Measurements from ENCODE around the gene NCEH1.

Gene NCEH1

DNA sequence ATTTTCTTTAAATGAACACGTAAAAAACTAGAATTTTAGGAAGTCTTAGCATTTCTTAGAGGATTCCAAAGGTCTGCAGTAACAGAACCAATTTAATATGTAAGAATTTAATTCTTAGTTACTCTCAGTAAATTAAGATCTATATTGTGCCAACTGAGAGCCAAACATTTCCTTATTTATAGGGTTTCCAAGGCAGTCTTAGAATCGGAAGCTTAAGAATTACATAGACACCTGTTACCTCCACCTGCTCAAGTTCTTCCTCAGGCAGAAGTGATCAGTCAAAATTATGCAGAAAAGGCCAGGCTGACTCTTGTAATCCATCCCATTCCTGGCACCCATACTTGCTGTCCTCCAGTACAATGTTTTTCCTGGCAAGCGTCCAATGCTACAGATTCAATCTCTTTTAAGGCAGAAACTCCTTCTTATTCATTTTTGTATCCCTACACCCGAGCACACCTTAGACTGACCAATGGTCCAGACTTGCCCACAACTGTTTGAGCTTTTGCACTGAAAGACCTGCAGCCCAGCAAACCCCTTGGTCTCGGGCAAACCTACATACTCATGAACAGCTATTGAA is 64.3 kb downstream of the NCEH1 start:
- peak; percentile 33 for DNase-seq (ENCODE audit: low read depth, low spot score)

DNA sequence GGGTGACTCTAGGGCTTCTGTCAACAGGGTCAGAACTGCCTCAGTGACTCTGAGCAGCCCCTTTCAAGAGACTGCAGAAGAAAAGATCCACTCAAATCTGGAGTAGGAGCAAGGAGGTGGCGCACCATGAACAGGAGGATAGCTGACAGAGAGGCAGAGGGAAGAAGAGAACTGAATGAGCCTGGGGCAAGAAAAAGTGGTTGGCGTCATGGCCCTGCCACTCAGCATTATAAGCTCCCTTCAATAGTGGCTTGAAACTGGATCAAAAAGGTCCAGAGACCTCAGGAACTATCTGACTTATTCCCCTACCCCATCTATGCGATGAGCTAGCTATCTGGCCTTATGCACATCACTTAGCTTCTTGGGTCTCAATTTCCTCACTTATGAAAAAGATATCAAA is 66.6 kb downstream of the NCEH1 start:
- no peak for DNase-seq (ENCODE audit: low read depth, low spot score)

DNA sequence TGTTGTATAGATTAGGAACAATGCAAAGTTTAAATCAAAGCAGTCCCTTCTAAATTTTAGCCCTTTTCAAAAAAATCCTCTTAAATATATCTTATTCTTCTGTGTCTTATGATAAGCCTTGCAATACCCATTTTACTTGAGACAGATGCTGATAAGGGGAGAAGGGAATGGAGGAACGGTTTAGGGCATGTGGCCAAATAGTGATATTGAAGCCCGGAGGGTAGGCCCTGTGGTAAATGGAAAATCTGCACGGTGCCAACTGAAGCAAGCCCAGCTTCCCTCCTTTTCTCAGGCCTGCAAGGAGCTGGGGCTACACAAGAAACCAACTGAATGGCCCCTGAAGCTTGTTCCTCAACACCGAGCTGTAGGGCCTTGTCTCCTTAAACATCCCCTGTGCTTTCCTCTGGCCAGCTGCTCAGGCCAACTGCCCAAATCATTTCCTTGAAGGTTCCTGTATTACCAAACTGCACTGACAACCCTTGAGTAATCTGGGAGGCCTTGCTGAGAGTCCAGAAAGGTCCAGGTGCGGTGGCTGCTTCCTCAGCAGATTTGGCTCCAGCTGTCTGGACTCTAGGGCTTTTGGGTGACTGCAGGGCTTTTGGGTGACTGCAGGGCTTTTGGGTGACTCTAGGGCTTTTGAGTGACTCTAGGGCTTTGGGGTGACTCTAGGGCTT is 67.2 kb downstream of the NCEH1 start:
- DNase-seq (ENCODE audit: low read depth, low spot score): no peak

DNA sequence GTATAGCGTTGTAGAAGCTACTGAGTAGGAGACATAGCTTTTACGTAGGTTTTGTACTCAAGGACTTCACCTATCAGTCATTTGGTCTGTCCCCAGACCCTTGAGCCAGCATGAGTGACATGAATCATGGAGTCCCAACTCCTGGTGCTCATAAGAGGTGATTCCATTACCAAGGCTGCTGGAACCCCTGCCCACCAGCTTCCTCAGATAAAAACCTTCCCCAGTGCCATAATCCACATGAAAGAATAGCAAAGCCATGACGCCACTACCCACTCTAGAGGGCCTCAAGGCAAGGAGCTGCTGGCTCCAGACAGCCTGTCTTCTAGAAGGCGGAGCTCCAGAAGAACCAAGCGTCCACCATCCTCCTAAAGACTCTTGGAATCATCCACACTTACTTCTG is 69.6 kb downstream of the NCEH1 start:
- DNase-seq (ENCODE audit: low read depth, low spot score): no peak

DNA sequence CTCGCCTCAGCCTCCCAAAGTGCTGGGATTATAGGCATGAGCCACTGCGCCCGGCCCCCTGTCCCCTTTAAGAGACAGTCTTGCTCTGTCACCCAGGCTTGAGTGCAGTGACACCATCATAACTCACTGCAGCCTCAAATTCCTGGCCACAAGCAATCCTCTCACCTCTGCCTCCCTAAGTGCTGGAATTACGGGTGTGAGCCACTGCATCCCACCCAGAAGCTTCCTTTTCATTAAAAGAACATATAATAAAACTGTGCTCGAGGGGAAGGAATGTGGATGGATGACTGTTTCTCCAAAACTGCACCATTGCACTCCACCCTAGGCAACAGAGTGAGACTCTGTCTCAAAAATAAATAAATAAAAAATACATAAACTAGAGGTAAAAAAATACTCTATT is 70.1 kb downstream of the NCEH1 start:
- DNase-seq (ENCODE audit: low read depth, low spot score): no peak

DNA sequence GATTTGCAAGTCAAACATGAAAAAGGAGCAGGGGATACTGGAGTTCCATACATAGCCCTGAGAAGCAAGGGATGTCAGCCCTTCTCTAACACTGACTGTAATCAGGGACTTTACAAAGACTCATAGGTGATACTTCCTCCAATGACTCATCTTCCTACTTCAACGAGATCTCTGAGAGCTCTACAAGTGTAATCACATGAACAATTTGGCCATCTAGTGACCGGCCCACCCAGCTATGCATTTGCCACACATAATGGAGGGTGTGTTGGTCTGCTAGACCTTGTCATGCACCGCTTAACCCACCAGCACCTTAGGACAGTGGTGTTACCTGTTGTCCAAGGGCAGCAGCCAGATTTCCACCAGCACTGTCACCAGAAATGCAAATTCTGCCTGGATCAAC is 75.3 kb downstream of the NCEH1 start:
- DNase-seq (ENCODE audit: low read depth, low spot score): no peak

DNA sequence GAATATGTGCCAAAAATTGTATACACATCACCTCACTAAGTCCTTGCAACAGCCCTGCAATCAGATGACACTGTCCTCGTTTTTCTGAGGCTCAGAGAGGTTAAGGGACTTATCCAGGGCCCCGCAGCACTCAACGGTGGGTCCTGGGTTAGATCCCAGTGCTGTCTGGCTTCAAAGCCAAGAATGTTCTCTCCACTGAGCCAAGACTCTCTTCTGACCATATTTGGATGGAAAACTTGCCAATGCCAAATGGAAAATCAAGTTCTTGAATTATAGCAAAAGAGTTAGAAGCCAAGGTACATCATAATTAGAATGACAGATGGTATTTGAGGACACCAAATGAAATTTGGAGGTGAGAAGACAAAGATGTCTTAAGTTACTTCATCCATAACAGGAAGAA is 75.9 kb downstream of the NCEH1 start:
- DNase-seq (ENCODE audit: low read depth, low spot score): no peak

DNA sequence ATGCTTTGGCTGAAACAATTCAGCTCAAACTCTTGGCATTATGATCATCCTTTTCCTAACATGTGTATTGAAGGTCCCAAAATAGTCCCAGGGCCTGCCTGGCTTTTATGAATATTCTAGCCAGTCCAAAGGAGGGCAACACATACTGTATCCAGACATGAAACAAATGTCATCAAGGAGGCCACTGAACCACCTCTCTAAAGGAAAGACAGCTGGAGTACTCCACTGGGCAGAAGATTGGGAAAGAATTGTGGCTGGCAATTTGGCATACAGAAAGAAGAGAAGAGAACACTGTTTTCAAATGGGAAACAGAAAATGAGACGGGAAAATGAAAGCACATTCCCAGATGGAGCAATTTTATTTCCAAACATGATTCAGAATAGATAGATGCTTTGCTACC is 80.6 kb downstream of the NCEH1 start:
- no peak for DNase-seq (ENCODE audit: low read depth, low spot score)

DNA sequence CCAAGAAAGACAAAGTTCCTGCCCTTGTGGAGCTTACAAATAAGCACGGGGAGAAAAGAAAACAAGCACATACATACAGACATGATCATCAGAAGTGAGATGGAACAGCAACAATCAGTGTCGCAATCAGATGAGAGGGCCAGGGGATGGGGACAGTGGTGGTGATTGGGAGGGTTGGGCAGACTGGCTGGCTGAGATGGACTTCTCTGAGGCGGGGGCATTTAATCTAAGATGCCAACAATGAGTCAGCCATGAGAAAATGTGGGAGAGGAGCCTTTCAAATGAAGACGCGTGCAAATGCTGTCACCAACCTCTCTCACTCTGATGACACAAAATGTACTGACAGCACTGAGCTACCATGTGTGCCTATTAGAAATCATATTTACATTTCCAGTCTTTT is 81.4 kb downstream of the NCEH1 start:
- DNase-seq (ENCODE audit: low read depth, low spot score): no peak

DNA sequence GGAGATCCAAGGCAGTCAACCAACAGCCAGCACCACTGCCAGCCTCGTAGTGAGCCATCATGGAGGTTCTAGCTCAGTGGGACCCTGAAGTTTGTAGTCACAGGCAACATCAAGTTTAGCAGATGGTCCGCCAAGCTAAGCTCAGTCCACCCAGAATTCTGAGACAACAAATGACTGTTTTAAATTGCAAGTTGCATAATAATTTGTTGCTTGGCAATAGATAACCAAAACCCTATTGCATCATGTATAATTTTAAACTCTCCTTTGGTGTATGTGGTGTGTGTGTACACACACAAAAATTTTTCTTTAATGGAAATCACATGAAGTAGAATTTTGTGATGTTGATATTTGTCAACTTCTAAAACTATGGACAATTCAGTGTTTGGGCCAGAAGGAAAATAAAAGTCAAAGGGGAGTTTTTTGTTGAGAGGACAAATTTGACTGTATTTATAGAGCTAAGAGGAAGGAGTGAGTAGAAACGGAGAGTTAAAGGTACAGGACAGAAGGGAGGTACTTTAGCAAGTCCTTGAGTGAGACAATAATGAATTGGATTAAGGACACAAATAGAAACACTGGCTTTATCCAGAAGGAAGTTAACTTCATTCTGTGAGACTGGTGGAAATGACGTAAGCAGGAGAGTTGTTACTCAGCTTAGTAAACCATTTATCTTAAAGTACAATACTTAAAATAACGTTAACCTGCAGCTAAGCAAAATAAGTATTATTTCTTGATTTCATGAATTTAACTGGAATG is 83.6 kb downstream of the NCEH1 start:
- DNase-seq (ENCODE audit: low read depth, low spot score): no peak

DNA sequence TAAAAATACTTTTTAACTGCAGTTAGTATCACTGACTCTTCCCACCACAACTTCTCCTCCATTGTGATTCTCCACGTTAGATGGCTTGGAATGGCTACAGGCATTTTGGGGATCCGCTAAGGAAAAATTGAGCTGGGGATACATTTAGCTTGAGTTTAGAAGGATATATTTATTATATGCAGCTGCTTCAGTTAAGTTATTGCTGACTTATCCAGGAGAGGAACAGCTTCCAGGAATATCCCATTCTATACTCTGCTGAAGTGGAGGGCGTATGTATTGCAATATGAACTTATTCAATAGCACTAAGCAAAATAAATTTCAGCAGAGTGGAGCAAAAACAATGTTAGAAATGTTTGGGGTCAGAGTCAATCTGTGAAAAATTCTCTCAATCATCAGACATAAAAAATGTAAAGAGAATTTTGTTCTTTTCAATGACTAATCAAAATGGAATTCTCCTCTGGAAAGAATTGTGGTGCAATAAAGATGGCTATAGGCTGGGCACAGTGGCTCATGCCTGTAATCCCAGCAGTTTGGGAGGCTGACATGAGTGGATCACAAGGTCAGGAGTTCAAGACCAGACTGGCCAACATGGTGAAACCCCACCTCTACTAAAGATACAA is 84.7 kb downstream of the NCEH1 start:
- no peak for DNase-seq (ENCODE audit: low read depth, low spot score)

DNA sequence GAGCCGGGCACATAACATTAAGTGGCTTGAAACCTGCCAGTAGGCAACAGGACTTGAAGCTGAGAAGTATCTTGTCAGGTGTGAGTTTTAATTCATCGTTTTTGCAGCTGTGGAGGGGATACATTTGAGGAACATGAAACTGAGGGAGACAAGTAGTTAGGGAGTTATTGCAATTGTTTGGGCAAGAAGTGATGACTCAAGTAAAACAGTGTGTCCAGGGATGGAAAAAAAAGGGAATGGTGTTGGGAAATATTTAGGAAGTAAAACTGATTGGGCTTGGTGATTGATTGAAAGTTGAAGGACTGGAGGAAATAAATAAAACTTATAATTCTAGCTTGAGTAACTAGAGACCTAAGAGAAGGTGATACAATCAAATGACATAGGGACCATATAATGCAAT is 85.5 kb downstream of the NCEH1 start:
- no peak for DNase-seq (ENCODE audit: low read depth, low spot score)

DNA sequence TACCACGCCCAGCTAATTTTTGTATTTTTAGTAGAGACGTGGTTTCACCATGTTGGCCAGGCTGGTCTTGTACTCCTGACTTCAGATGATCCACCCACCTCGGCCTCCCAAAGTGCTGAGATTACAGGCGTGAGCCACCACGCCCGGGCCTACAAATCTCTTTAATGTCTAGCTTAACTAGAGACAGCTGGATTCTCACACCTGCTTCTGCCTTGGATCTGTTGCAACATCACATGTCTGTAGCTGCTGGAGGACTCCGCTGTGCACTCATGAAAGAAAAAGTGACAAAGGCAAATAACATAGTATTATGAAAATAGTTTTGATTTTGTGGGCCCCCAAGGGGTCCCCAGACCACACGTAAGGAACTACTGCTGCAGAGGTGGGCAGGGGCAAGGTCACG is 85.9 kb downstream of the NCEH1 start:
- no peak for DNase-seq (ENCODE audit: low read depth, low spot score)

DNA sequence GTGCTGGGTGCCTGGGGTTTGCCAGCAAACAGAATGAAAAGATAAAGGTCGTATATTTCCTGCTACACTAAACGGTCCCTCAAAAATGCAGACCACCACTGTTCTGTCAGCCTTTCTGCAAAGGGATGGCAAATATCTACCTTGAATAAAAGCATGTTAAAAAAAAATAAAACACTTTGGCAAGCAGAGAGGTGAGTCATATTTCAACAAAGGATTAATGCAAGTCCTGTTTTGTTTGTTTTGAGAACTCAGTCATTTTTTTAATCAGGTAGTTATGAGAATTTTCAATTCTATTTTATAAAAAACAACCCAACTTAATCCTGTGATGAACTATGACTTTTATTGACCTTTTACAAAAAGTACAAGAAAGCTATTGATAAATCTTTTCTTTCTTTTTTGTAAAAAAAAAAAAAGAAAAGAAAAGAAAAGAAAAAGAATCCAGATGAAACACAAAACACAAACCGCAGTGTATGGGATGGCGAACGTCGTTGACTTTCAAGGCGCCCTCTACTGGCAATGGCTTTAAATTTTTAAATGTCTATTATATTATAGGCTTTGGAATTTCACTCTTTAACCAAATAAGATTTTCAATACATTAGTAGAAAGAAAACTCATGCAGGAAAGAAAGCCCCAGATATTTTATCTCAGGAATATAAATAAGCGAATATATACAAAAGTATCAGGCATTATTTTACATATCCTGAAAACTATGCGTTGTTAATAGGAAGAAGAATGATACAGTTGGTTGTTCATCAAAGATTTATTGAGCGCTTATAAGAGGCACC is 87.8 kb downstream of the NCEH1 start:
- DNase-seq (ENCODE audit: low read depth, low spot score): no peak

DNA sequence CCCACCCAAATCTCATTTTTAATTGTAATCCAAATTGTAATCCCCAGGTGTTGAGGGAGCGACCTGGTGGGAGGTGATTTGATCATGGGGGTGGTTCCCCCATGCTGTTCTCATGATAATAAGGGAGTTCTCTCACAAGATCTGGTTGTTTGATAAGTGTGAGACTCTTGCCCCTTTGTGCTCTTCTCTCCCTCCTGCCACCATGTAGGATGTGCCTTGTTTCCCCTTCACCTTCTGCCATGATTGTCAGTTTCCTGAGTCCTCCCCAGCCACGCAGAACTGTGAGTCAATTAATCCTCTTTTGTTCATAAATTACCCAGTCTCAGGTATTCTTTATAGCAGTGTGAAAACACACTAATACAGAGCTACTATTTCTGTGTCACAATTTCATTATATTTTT is 88.7 kb downstream of the NCEH1 start:
- no peak for DNase-seq (ENCODE audit: low read depth, low spot score)

DNA sequence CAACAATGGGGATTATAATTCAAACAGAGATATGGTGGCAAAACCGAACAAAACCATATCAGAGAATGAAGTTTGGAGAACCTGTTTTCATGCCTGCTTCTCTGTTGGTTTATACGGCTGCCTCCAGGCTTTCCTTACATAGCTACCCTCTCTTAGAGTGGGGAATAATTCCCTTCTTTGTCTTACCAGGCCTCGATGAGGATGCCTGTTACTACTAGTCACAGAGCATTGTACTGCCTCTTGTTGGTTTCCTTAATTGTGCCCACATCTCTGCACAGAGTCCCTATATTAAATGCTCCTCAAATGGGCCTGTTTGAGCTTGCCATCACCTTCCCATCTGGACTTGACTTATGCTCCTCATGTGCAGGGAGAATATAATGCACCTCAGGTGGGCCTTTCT is 92.9 kb downstream of the NCEH1 start:
- DNase-seq (ENCODE audit: low read depth, low spot score): no peak

DNA sequence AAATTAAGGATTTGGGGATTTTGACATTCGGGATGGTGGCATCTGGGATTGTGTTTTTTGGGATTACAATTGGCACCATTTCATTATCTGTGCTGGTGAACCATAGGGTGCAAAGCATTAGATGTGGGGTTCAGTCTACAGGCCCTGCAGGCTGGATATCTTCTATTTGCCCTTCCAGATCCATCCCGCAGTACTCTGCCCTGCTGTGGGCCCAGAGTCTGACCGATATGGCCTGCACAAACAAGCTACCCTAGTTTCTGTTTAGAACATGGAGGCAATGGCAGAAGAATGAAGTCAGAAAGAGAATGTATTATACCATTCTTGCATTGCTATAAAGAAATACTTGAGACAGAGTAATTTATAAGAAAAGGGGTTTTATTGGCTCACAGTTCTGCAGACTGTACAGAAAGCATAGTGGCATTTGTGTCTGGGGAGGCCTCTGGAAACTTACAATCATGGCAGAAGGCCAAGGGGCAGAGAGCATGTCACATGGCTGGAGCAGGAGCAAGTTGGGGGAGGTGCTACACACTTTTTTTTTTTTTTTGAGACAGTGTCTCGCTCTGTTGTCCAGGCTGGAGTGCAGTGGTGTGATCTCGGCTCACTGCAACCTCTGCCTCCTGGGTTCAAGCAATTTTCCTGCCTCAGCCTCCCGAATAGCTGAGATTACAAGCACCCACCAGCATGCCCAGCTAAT is 93.7 kb downstream of the NCEH1 start:
- DNase-seq (ENCODE audit: low read depth, low spot score): no peak

DNA sequence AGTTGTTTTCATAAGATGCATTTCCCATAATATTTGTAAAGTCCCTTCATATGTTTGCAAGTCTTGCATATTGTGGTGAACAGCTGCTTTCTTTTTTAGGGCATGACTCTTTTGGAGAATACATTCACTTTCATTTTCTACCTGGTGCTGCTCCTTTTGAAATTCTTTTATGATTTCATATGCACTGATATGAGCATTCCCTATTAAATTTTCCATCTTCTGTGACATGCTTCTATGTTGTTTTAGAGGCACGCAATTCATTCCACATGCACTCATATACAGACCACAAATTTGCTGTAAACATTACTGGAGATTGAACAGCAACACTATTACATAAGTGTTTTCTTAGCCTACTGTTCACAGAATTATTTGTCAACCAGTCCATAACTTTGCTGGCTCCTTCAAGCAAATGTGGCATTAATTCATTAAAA is 94.8 kb downstream of the NCEH1 start:
- DNase-seq (ENCODE audit: low read depth, low spot score): no peak

DNA sequence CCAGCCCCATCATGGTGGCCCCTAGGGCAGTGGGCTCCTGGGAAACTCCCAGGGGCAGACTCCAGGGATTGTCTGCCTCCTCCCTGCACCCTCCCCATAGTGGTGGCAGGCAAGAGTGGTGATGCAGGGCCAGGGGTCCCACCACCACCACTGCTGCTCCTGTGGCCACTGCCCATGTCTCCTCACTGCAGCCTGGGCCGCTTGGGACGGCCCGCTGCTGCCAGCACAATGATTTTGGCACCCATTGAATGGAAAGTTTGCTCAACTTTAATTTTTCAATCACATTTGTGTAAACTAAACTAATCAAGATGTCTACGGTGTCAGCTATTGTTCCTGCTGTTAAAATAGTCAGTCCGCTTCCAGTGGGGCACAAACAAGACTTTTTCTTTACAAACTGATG is 95.6 kb downstream of the NCEH1 start:
- no peak for DNase-seq (ENCODE audit: low read depth, low spot score)

DNA sequence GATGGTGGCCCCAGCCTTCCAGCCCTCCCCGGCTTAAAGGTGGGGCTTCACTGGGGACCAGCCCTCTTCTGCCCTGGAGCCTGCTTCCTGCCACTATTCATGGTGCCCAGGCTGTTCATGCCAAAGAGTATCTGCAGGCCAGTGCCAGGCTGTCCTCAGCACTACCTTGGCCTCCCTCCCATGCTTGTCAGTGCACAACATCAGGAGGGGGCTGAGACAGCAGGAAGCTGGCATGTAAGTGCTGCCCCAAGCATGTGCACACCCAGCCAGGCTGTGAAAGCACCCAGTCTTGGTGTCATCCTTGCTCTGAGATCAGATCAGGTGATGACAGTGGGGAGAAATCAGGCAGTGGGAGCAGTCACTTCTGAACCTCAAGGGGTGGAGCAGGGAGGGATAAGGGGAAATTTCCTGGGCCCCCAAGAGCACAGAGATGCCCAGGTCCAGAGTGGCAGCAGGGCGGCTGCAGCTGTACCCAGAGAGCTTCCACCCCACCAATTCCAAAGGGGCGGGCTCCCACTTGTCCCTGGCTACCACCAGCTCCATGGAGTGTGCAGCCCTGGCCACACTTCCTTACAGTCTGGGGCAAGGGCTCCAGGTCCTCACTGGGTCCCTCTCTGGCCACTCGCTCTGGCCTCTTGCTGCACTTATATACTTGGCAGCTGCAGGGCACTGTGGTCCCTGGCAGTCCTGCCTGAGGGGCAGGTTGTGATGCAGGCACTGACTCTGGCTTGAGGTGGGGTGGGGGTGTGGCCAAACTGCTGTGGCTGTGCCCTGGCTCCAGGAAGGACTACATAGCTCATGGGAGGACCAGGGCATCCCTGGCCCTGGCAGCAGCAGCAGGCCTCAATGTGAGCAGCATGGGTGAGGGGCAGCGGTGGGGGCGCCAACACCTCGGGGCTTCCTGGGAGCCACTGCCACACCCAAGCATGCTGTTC is 96.3 kb downstream of the NCEH1 start:
- no peak for DNase-seq (ENCODE audit: low read depth, low spot score)

Measured in brain pericyte (primary cell).